CD4-positive, alpha-beta T cell (primary cell): ENCODE measurements around the gene CELF4. TPM values are rescaled to one million over a fixed set of nuclear protein-coding genes. Genes with fewer than 3 reads are reported as not detected.

ENCODE experiments used
- ATAC-seq: fragments of 200-7000 bp; cut with Tn5 transposase; one replicate; pipeline ENCODE4 v1.10.0; 2022; ENCODE audit warnings: mild to moderate bottlenecking; ENCODE audit not compliant: poor library complexity
- CTCF ChIA-PET: fragments of 350-600 bp; sonication (Branson Sonifier 250); formaldehyde crosslinking; loops from one replicate; lab custom pipeline; 2021; ENCODE audit warnings: antibody characterized with exemption, inconsistent platforms; lab: Charles Lee
- POLR2A ChIA-PET: fragments of 350-600 bp; sonication (Branson Sonifier 250); formaldehyde crosslinking; loops from one replicate; lab custom pipeline; 2021; ENCODE audit warnings: antibody characterized with exemption, inconsistent platforms; lab: Charles Lee
- DNase-seq, 14 experiments: peaks; one replicate each; pipeline ENCODE4 v3.0.0-alpha.2; 2013 to 2020; ENCODE audit warnings: mixed read lengths in 2 of 14
- H3K27ac ChIP-seq, 2 donors: one replicate each; pipeline versions ENCODE4 v1.5.1 to v1.7.0; 2013; ENCODE audit warnings: low read length in 2 of 2, low read depth in 1 of 2, mild to moderate bottlenecking in 1 of 2
- H3K27me3 ChIP-seq, 2 experiments: 1 replicate in 1 of 2; 2 replicates in 1 of 2; pipeline versions ENCODE4 v1.6.1 to v1.7.0; 2013; ENCODE audit warnings: low read length in 2 of 2, control low read depth in 1 of 2, mild to moderate bottlenecking in 1 of 2, moderate library complexity in 1 of 2; ENCODE audit not compliant: insufficient read depth in 2 of 2, control insufficient read depth in 1 of 2
- H3K36me3 ChIP-seq: one replicate; pipeline ENCODE4 v1.6.1; 2013; ENCODE audit warnings: low read length, control low read depth; ENCODE audit not compliant: insufficient read depth
- H3K4me1 ChIP-seq: one replicate; pipeline ENCODE4 v1.6.1; 2013; ENCODE audit warnings: low read length, control low read depth; ENCODE audit not compliant: insufficient read depth
- H3K4me3 ChIP-seq: one replicate; pipeline ENCODE4 v1.5.1; 2013; ENCODE audit warnings: mild to moderate bottlenecking, low read length, moderate library complexity
- H3K9me3 ChIP-seq, 2 experiments: 1 replicate in 1 of 2; 2 replicates in 1 of 2; pipeline versions ENCODE4 v1.6.1 to v1.7.0; 2013; ENCODE audit warnings: low read length in 2 of 2, mild to moderate bottlenecking in 2 of 2, control low read depth in 1 of 2, moderate library complexity in 1 of 2; ENCODE audit not compliant: control insufficient read depth in 1 of 2, insufficient read depth in 1 of 2
- H3K27ac Mint-ChIP-seq: one replicate; pipeline ENCODE4 v1.8.0; 2020; ENCODE audit warnings: mixed read lengths
- H3K27me3 Mint-ChIP-seq: one replicate; pipeline ENCODE4 v1.8.0; 2021; ENCODE audit warnings: mixed read lengths
- H3K36me3 Mint-ChIP-seq: one replicate; pipeline ENCODE4 v1.8.0; 2021; ENCODE audit warnings: low read depth, mixed read lengths
- H3K4me1 Mint-ChIP-seq: one replicate; pipeline ENCODE4 v1.8.0; 2021; ENCODE audit warnings: low read depth, mixed read lengths
- H3K4me3 Mint-ChIP-seq: one replicate; pipeline ENCODE4 v1.8.0; 2020; ENCODE audit warnings: mild to moderate bottlenecking, mixed read lengths
- H3K9me3 Mint-ChIP-seq: one replicate; pipeline ENCODE4 v1.8.0; 2020; ENCODE audit warnings: mixed read lengths
- intact Hi-C, 2 experiments: fragments of 100-400 bp; cut with DNase I in 1 of 2; cut with micrococcal nuclease in 1 of 2; formaldehyde crosslinking; loops; one replicate each; pipeline versions ENCODE4 v1.15.1 to v1.9.0; 2023 to 2025; cut with DNase I, micrococcal nuclease
- total RNA-seq, 174 experiments: library from RNA in 2 of 174; stranded (reverse) in 2 of 174; gene quantifications; one replicate each; pipeline ENCODE4 v1.2.3 and lab custom pipeline; 2021 to 2026
- TF ChIP-seq, protein P1 (sequence below): fragments of 200-600 bp; IDR thresholded peaks from one replicate; pipeline ENCODE4 v1.8.0; 2022; ENCODE audit warnings: antibody characterized with exemption, mild to moderate bottlenecking

CELF4 gene
- total RNA-seq, 2 experiments from 2014 or later: not detected

DNA sequence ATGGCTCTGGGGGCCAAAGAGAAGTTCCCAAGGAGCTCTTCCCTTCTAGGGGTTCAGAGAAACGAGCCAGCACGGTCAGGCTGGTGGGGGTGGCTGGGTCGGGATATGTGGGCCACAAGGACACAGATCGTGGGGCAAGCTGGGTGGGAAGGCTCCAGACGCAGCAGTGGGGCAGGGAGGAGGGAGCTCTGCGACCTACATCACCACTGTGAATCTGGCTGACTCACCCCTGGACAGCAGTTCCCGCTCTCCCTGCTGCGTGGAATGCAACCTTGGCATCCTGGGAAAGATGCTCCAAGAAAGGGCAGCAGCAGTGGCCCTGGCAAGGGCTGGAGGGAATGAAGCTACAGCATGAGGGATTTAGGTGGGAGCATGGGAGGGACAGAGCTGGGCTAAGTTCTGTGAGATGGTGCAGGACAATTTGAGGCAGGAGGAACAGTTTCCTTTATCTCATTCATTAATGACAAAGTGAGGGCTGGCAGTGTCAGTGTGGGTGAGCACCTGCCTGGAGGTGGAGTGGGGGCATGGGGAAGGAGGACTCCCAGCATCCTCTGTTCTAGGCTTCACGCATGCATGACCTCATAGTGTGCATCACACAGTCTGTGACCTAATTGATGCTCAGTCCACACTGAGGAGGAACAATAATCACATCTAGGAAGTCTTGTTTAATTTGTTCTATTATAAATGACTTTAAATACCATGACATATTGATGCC lies 25.0 kb downstream of the CELF4 start:
- no peaks in the 10 kb centered on the region for H3K9me3 Mint-ChIP-seq
- ChIA-PET POLR2A (no interaction called here), CTCF (no interaction called here)
- DNase-seq (no peak), ATAC-seq (no peak)
- no peaks in the 10 kb centered on the region for H3K36me3 Mint-ChIP-seq
- H3K4me3 ChIP-seq: no peak overlapping the region
- intact Hi-C loops: no loop called here
- TF ChIP-seq, protein P1, sequence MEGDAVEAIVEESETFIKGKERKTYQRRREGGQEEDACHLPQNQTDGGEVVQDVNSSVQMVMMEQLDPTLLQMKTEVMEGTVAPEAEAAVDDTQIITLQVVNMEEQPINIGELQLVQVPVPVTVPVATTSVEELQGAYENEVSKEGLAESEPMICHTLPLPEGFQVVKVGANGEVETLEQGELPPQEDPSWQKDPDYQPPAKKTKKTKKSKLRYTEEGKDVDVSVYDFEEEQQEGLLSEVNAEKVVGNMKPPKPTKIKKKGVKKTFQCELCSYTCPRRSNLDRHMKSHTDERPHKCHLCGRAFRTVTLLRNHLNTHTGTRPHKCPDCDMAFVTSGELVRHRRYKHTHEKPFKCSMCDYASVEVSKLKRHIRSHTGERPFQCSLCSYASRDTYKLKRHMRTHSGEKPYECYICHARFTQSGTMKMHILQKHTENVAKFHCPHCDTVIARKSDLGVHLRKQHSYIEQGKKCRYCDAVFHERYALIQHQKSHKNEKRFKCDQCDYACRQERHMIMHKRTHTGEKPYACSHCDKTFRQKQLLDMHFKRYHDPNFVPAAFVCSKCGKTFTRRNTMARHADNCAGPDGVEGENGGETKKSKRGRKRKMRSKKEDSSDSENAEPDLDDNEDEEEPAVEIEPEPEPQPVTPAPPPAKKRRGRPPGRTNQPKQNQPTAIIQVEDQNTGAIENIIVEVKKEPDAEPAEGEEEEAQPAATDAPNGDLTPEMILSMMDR: no peak
- H3K27me3 ChIP-seq: peaks cover 6 to 11% of the 10 kb centered on the region in 2 experiments
- no peak overlapping the region for H3K27ac Mint-ChIP-seq
- H3K4me1 Mint-ChIP-seq: no peaks in the 10 kb centered on the region
- H3K4me1 ChIP-seq: peaks cover 6% of the 10 kb centered on the region
- no peak overlapping the region for H3K4me3 Mint-ChIP-seq
- peaks cover 44% of the 10 kb centered on the region for H3K27me3 Mint-ChIP-seq
- peaks cover 0 to 36% of the 10 kb centered on the region in 2 experiments for H3K9me3 ChIP-seq
- no peaks in the 10 kb centered on the region for H3K36me3 ChIP-seq
- no peak overlapping the region for H3K27ac ChIP-seq

DNA sequence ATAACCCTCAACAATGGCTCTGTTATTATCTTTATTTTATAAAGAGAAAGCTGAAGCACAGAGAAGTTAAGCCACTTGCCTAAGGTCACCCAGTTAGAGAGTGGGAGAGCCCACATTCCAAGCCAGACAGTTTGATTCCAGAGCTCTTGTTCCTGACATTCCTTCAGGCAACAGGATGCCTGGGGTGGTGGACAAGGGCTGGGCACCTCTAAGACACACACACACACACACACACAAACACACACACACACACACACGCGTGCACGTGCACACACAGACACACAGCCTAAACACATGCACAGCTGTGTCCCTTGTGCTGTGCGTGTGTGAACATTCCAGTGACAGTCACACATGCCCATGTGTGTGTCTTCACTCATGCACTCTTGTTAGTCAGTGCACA lies 26.4 kb downstream of the CELF4 start:
- CTCF ChIA-PET: no interaction called here
- POLR2A ChIA-PET: no interaction called here
- no peak overlapping the region for H3K27ac Mint-ChIP-seq

DNA sequence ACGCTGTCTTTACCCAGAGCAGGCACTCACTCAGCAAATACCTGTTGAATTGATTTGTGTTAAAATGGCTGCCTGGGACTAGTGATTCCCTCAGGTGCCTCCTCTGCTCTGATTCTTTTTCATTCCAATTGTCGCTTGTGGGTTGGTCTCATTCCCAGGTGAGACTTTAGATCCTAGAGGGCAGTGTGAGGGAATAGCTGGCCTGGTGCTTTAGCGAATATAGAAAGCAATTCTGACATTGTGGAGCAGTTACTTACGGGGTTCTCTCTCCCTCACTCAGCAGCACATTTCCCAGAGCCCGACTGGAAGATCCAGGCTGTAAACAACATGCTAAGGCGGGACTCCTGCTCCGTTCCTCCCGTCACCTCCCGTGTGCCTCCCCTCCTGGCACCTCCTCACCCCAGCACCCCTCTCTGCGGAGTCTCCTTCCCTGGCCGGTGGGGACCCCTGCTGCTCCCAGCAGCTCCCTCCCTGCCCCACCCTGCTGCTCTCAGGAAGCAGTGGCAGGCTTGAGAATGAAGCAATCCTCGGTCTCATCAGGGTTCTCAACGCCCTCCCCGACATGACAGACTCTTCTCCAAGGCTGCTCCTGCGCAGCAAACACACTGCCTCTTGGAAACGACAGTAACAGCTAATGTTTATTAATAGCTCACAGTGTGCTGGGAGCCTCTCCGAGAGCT lies 26.9 kb downstream of the CELF4 start:
- Histone ChIP-seq H3K27me3 (peaks cover 6 to 11% of the 10 kb centered on the region in 2 experiments), H3K4me3 (no peak overlapping the region), H3K9me3 (peaks cover 0 to 26% of the 10 kb centered on the region in 2 experiments), H3K4me1 (peaks cover 6% of the 10 kb centered on the region), H3K27ac (no peak overlapping the region), H3K36me3 (no peaks in the 10 kb centered on the region)
- Mint-ChIP-seq H3K27me3 (peaks cover 45% of the 10 kb centered on the region), H3K9me3 (no peaks in the 10 kb centered on the region), H3K27ac (no peak overlapping the region), H3K4me3 (no peak overlapping the region), H3K4me1 (no peaks in the 10 kb centered on the region), H3K36me3 (no peaks in the 10 kb centered on the region)
- ChIA-PET POLR2A (no interaction called here), CTCF (no interaction called here)
- DNase-seq: no peak
- TF ChIP-seq, protein P1: no peak
- ATAC-seq: no peak
- intact Hi-C loops: no loop called here

More for the DNA sequence above, 26.4 kb downstream of the CELF4 start:
- no peaks in the 10 kb centered on the region for H3K4me1 Mint-ChIP-seq
- Histone ChIP-seq H3K4me3 (no peak overlapping the region), H3K4me1 (peaks cover 6% of the 10 kb centered on the region), H3K27ac (no peak overlapping the region), H3K36me3 (no peaks in the 10 kb centered on the region), H3K27me3 (peaks cover 6 to 11% of the 10 kb centered on the region in 2 experiments), H3K9me3 (peaks cover 0 to 28% of the 10 kb centered on the region in 2 experiments)
- TF ChIP-seq, protein P1: no peak
- intact Hi-C loops: no loop called here
- H3K27me3 Mint-ChIP-seq: peaks cover 45% of the 10 kb centered on the region
- no peaks in the 10 kb centered on the region for H3K36me3 Mint-ChIP-seq
- DNase-seq (no peak), ATAC-seq (no peak)
- H3K4me3 Mint-ChIP-seq: no peak overlapping the region
- H3K9me3 Mint-ChIP-seq: no peaks in the 10 kb centered on the region
